Omental fat pad (tissue), 4 donors: ENCODE results near the gene IL18R1. TPM values are rescaled to one million over a fixed set of nuclear protein-coding genes. Genes with fewer than 3 reads are reported as not detected.

Experiments
- ATAC-seq: fragments of 150-250 bp; one replicate; pipeline ENCODE4 v1.9.1; 2016; ENCODE audit warnings: mild to moderate bottlenecking, moderate library complexity; ENCODE audit not compliant: low FRiP score
- DNase-seq: peaks from one replicate; pipeline ENCODE4 v3.0.0-alpha.2; 2019; ENCODE audit warnings: low spot score
- CTCF ChIP-seq, 3 donors: fragments of 450-650 bp; IDR thresholded peaks; one replicate each; pipeline ENCODE4 v1.5.1; 2016 to 2017; ENCODE audit warnings: antibody characterized with exemption in 3 of 3, mild to moderate bottlenecking in 3 of 3, moderate library complexity in 2 of 3
- total RNA-seq, 4 donors: library from RNA; depleted of rRNA; stranded (reverse); fragments of >200 nt; gene quantifications; one replicate each; pipeline ENCODE4 v1.1.0, GENCODE V29; 2016

IL18R1 gene
- total RNA-seq, 4 donors from 2014 or later: 5.8 to 51.9 (median 24.4) TPM

DNA sequence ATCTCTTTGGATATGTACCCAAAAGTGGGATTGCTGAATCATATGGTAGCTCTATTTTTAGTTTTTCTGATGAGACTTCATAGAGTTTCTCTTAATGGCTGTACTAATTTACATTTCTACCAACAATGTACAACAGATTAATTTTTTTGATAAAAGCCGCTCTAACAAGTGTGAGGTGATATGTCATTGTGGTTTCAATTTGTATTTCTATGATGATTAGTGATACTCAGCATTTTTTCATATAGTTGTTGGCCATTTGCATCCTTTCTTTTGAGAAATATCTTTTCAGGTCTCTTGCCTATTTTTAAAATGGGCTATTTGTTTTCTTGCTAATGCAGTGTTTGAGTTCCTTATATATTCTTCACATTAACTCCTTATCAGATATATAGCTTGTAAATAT lies 71.7 kb downstream of the IL18R1 start:
- TF ChIP-seq CTCF (IDR thresholded peaks at IDR 0.05): no peak
- no peak for ATAC-seq
- DNase-seq: no peak

- no peak for TF ChIP-seq CTCF (IDR thresholded peaks at IDR 0.05)
- ATAC-seq (no peak), DNase-seq (no peak)
Observed at GRCh38 chr2:102428573-102428972, 73.0 kb downstream of the IL18R1 start.

DNA sequence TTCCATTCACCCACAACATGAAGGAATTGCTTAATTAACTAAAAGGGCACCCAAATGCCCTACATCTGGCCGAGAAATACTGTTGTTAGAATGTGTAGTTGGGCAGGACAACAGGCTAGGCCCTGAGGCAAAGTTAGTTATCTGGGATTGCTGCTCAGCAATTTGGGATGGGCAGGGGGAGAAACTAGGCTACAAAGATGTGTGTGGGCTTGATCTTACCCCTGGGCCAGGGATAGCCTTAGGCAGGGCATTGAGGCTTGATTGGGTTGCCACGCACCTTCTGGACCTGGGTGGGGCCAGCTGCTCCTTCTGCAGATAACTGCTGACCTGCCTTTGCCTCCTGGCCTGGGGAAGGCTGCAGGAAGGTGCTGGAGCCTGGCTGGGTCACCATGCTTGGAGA lies 76.8 kb downstream of the IL18R1 start:
- no peak for TF ChIP-seq CTCF (IDR thresholded peaks at IDR 0.05)
- DNase-seq (no peak), ATAC-seq (no peak)

GRCh38 chr2:102433973-102434654 lies 78.5 kb downstream of the IL18R1 start:
- TF ChIP-seq CTCF (IDR thresholded peaks at IDR 0.05): no peak
- ATAC-seq (no peak), DNase-seq (no peak)

- TF ChIP-seq CTCF (IDR thresholded peaks at IDR 0.05): no peak
- DNase-seq (no peak), ATAC-seq (no peak)
Observed at GRCh38 chr2:102434655-102435381, 79.2 kb downstream of the IL18R1 start.

- DNase-seq (no peak), ATAC-seq (no peak)
- TF ChIP-seq CTCF (IDR thresholded peaks at IDR 0.05): no peak
Observed at GRCh38 chr2:102435741-102436140, 80.1 kb downstream of the IL18R1 start.

DNA sequence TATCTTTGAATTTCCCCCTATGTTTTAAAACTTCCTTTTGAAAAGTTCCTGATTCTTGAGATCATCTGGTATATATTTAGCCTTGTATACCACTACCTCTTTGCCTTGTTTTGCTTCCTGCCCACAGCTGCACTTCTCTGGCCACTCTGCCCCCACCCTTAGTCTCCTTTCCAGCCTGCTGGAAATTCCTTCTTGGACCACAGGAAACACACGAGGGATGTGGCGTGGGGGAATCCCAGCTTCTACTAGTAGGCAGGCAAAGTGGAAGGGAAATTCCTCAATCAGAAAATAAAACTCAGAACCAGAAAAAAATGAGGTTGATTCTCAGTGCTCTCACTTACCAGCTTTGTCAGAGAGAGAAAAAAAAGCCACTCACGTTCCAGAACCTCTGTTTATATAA lies 80.7 kb downstream of the IL18R1 start:
- DNase-seq (no peak), ATAC-seq (no peak)
- no peak for TF ChIP-seq CTCF (IDR thresholded peaks at IDR 0.05)
